PC-3 (cell line): ENCODE results near the gene INSL3. TPM values are rescaled to one million over a fixed set of nuclear protein-coding genes. Genes with fewer than 3 reads are reported as not detected.
A peak's percentile ranks its signal among the peaks of the same experiment; 100 is the strongest.

Experiments
- ATAC-seq: fragments of 200-7000 bp; cut with Tn5 transposase; 2 replicates; pipeline ENCODE4 v1.9.1; 2020; ENCODE audit warnings: mild to moderate bottlenecking, moderate library complexity
- BruUV-seq: library from RNA; stranded (reverse); fragments of 400-500 nt; replicated peaks from 2 replicates; lab custom pipeline; 2021; lab: Mats Ljungman, UMichigan
- CTCF ChIA-PET: fragments of 300-600 bp; sonication (Branson Sonifier 250); formaldehyde crosslinking; loops from one replicate; lab custom pipeline; 2022; ENCODE audit warnings: antibody characterized with exemption; lab: Charles Lee
- POLR2A ChIA-PET: fragments of 300-600 bp; sonication (Branson Sonifier 250); formaldehyde crosslinking; loops from one replicate; lab custom pipeline; 2022; ENCODE audit warnings: antibody characterized with exemption; ENCODE audit not compliant: unreplicated experiment; lab: Charles Lee
- DNase-seq: peaks from one replicate; pipeline ENCODE4 v3.0.0-alpha.2; 2015
- H2AFZ ChIP-seq: fragments of 300-600 bp; sonication (generic); 2 replicates; pipeline ENCODE4 v1.6.0; 2016; ENCODE audit warnings: antibody characterized with exemption, low read length
- H3F3A ChIP-seq: fragments of 300-600 bp; sonication (generic); one replicate; pipeline ENCODE4 v1.6.0; 2017; ENCODE audit warnings: antibody characterized with exemption, low read length, control low read depth, mild to moderate bottlenecking; ENCODE audit not compliant: unreplicated experiment
- H3K27ac ChIP-seq: fragments of 300-600 bp; sonication (generic); 2 replicates; pipeline ENCODE4 v1.5.1; 2016; ENCODE audit warnings: mild to moderate bottlenecking, low read length
- H3K27me3 ChIP-seq: fragments of 300-600 bp; sonication (generic); 2 replicates; pipeline ENCODE4 v1.6.1; 2016; ENCODE audit warnings: low read length, mixed read lengths
- H3K36me3 ChIP-seq: fragments of 300-600 bp; sonication (generic); 2 replicates; pipeline ENCODE4 v1.6.1; 2016; ENCODE audit warnings: low read depth, mixed run types, low read length, mixed read lengths
- H3K4me1 ChIP-seq: fragments of 300-600 bp; sonication (generic); 2 replicates; pipeline ENCODE4 v1.5.1; 2016; ENCODE audit warnings: low read length; ENCODE audit not compliant: insufficient read depth
- H3K4me2 ChIP-seq: fragments of 300-600 bp; sonication (generic); 2 replicates; pipeline ENCODE4 v1.6.0; 2016; ENCODE audit warnings: low read length
- H3K4me3 ChIP-seq: fragments of 300-600 bp; sonication (generic); 2 replicates; pipeline ENCODE4 v1.5.1; 2016; ENCODE audit warnings: mild to moderate bottlenecking, low read length, mixed read lengths
- H3K79me2 ChIP-seq: fragments of 300-600 bp; sonication (generic); 2 replicates; pipeline ENCODE4 v1.6.1; 2017; ENCODE audit warnings: low read length, mixed read lengths
- H3K9ac ChIP-seq: fragments of 300-600 bp; sonication (generic); 2 replicates; pipeline ENCODE4 v1.6.0; 2016; ENCODE audit warnings: mild to moderate bottlenecking, low read length
- H3K9me2 ChIP-seq: fragments of 300-600 bp; sonication (generic); replicated peaks from 2 replicates; pipeline ENCODE4 v1.6.1; 2016; ENCODE audit warnings: mixed run types, low read length, mixed read lengths
- H3K9me3 ChIP-seq: fragments of 300-600 bp; sonication (generic); 2 replicates; pipeline ENCODE4 v1.6.1; 2016; ENCODE audit warnings: low read length, mixed read lengths
- H4K20me1 ChIP-seq: fragments of 300-600 bp; sonication (generic); 2 replicates; pipeline ENCODE4 v1.6.1; 2016; ENCODE audit warnings: low read length, mixed read lengths
- EZH2 ChIP-seq: fragments of 300-600 bp; sonication (generic); IDR thresholded peaks from one replicate; pipeline ENCODE4 v1.6.1; 2017; ENCODE audit warnings: antibody characterized with exemption, mild to moderate bottlenecking, low read length; ENCODE audit not compliant: unreplicated experiment
- EZH2phosphoT487 ChIP-seq: fragments of 300-600 bp; sonication (generic); IDR thresholded peaks from 2 replicates; pipeline ENCODE4 v1.6.1; 2018; ENCODE audit warnings: mild to moderate bottlenecking, antibody characterized with exemption, low read length, borderline replicate concordance
- intact Hi-C: fragments of 100-400 bp; cut with micrococcal nuclease; formaldehyde crosslinking; loops from 2 replicates; pipeline ENCODE4 v1.9.0; 2023
- total RNA-seq: library from RNA; depleted of rRNA; stranded (reverse); fragments of >200 nt; gene quantifications from 2 replicates; pipeline ENCODE4 v1.2.3, GENCODE V29; 2014
- TF ChIP-seq, protein P1 (sequence below): fragments of 300-600 bp; sonication (generic); conservative IDR thresholded peaks from 2 replicates; pipeline ENCODE4 v1.5.1; 2017; ENCODE audit warnings: antibody characterized with exemption, low read depth, mild to moderate bottlenecking, low read length

Gene INSL3
- total RNA-seq, 1 experiment from 2014 or later, result not detected

DNA sequence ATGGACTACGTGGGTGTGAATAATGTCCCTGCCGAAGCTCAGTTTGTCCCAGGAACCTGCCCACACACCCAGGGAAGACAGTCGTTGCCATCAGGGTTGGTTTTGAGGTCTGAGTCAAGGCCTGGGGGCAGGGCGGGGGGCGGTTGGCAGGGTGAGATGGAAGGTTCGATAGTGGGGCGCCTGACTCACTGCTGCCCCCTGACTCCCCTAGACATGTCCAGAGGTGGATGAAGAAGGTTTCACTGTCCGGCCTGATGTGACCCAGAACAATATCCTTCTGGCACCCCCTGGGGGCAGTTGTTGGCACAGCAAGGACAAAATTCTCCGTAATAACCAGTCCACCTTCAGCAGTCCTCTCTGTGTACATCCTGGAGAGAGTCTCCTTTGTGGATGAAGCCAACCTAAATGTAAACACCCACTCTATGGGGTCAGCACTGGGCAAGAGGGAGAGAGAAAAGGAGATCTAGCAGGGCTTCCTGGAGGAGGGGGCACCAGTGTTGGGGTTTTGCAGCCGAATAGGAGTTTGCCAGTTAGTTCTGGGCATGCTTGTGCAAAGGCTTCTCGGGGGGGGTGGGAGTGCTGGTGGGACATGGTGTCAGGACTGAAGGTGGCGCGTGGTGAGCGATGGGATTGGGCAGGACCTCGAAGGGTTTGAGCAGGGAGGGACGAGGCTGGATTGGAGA, 45.9 kb downstream of the INSL3 start:
- ChIA-PET CTCF (no interaction called here), POLR2A (no interaction called here)
- peak; percentile 74 for DNase-seq
- no peaks in the 10 kb centered on the region for H3K79me2 ChIP-seq
- H3K27me3 ChIP-seq, result no peaks in the 10 kb centered on the region
- H2AFZ ChIP-seq, result no peak overlapping the region
- H3K4me3 ChIP-seq, result no peak overlapping the region
- BruUV-seq, result no TSS peak
- H3F3A ChIP-seq, result no peaks in the 10 kb centered on the region
- peak; percentile 4; the same call in 1 of the 2 replicates for ATAC-seq
- no peaks in the 10 kb centered on the region for H4K20me1 ChIP-seq
- no peaks in the 10 kb centered on the region for H3K36me3 ChIP-seq
- intact Hi-C loops, result loop anchor here (5.0 kb wide), 2 partner anchors 82 to 263 kb away; partner anchors contain the start of genes PGLS and RPL18A
- H3K9me3 ChIP-seq, result no peaks in the 10 kb centered on the region
- H3K9me2 ChIP-seq, result no peaks in the 10 kb centered on the region
- no peak overlapping the region for H3K9ac ChIP-seq
- peaks cover 23% of the 10 kb centered on the region for H3K4me1 ChIP-seq
- H3K4me2 ChIP-seq, result no peak overlapping the region
- TF ChIP-seq, protein P1, sequence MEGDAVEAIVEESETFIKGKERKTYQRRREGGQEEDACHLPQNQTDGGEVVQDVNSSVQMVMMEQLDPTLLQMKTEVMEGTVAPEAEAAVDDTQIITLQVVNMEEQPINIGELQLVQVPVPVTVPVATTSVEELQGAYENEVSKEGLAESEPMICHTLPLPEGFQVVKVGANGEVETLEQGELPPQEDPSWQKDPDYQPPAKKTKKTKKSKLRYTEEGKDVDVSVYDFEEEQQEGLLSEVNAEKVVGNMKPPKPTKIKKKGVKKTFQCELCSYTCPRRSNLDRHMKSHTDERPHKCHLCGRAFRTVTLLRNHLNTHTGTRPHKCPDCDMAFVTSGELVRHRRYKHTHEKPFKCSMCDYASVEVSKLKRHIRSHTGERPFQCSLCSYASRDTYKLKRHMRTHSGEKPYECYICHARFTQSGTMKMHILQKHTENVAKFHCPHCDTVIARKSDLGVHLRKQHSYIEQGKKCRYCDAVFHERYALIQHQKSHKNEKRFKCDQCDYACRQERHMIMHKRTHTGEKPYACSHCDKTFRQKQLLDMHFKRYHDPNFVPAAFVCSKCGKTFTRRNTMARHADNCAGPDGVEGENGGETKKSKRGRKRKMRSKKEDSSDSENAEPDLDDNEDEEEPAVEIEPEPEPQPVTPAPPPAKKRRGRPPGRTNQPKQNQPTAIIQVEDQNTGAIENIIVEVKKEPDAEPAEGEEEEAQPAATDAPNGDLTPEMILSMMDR, result peak; percentile 86
- no peak for TF ChIP-seq EZH2phosphoT487
- TF ChIP-seq EZH2, result no peak
- no peak overlapping the region for H3K27ac ChIP-seq

DNA sequence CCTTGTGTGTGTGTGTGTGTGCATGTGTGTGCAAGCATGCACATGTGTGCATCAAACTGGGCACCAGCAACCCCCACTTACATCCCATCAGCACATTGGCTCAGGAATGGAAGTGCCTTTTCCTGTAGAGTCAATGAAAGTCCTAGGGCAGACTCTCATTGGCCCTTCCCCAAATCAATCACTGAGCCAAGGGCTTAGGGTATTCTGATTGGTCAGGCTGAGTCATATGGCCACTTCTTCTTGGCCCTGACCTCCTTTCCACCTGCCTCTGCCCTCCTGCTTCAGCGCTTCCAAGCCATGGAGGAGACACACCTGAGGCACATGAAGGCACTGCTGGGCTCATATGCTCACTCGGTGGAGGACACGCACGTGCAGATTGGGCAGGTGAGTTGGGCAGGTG, 49.1 kb downstream of the INSL3 start:
- Histone ChIP-seq H3F3A (no peaks in the 10 kb centered on the region), H3K9me2 (no peaks in the 10 kb centered on the region), H3K4me3 (no peak overlapping the region), H3K27me3 (no peaks in the 10 kb centered on the region), H3K27ac (no peak overlapping the region), H3K79me2 (no peaks in the 10 kb centered on the region), H3K4me2 (no peak overlapping the region), H2AFZ (no peak overlapping the region), H4K20me1 (no peaks in the 10 kb centered on the region), H3K9me3 (no peaks in the 10 kb centered on the region), H3K36me3 (no peaks in the 10 kb centered on the region), H3K9ac (no peak overlapping the region), H3K4me1 (peaks cover 8% of the 10 kb centered on the region; the same call in 1 of the 2 replicates)
- CTCF ChIA-PET, result no interaction called here
- POLR2A ChIA-PET, result interaction anchor here (0.6 kb wide), 1 partner anchor 195 kb away, joined by 3 read pairs; no protein-coding TSS in a partner anchor
- intact Hi-C loops, result no loop called here
- TF ChIP-seq, protein P1, result no peak
- TF ChIP-seq EZH2 (no peak), EZH2phosphoT487 (no peak)
- ATAC-seq, result no peak
- peak; percentile 29 for DNase-seq
- BruUV-seq, result no TSS peak

DNA sequence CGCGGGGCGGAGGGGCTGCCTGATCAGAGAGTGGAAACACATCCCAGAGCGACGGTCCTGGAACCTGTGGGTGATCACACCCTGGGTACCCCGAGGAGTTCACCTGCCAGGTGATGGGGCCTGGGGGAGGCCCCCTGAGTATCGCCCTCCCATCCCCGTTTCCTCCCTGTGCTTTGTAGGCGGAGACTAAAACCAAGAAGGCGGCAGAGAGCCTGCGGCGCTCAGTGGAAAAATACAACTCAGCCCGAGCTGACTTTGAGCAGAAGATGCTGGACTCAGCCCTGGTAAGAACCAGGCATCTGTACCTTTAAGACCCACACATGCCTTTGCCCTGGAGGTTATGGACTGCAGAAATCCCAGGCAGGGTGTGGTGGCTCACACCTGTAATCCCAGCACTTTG, 50.7 kb downstream of the INSL3 start:
- no peaks in the 10 kb centered on the region for H4K20me1 ChIP-seq
- no peak overlapping the region for H3K9ac ChIP-seq
- no peak overlapping the region for H3K4me2 ChIP-seq
- H2AFZ ChIP-seq, result no peak overlapping the region
- ChIA-PET POLR2A (no interaction called here), CTCF (no interaction called here)
- H3K9me3 ChIP-seq, result no peaks in the 10 kb centered on the region
- TF ChIP-seq EZH2phosphoT487 (no peak), EZH2 (no peak)
- TF ChIP-seq, protein P1, result no peak
- no peaks in the 10 kb centered on the region for H3F3A ChIP-seq
- BruUV-seq, result no TSS peak
- H3K9me2 ChIP-seq, result no peaks in the 10 kb centered on the region
- peaks cover 4% of the 10 kb centered on the region; the same call in 1 of the 2 replicates for H3K4me1 ChIP-seq
- no peaks in the 10 kb centered on the region for H3K27me3 ChIP-seq
- H3K27ac ChIP-seq, result no peak overlapping the region
- no peaks in the 10 kb centered on the region for H3K79me2 ChIP-seq
- ATAC-seq, result no peak
- no peak for DNase-seq
- H3K4me3 ChIP-seq, result no peak overlapping the region
- H3K36me3 ChIP-seq, result no peaks in the 10 kb centered on the region
- intact Hi-C loops, result no loop called here
